Suppressor macrophage (primary cell): ENCODE results near the gene ITGB3.
A peak's percentile ranks its signal among the peaks of the same experiment; 100 is the strongest.

Experiments used
- DNase-seq, 4 experiments: peaks; one replicate each; pipeline ENCODE4 v3.0.0-alpha.2; 2020 to 2022

ITGB3 gene

DNA sequence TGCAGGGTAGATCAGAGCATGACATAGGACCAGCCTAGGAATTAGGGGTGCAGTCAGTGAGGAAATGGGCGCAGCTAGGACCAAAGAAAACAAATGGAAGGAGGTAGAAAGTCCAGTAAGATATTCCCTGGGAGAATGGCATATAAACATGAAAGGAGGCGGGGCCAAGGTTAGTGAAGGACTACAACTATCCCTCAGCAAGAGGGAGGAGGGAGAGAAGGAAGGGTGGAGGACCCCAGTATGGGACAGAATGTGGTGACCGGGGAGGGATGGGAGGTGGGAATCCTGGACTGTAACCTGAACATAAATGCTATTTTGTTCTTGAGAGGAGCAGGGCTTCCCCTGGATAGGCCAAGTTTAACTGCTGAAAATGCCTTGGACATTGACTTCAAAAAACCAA is 22.8 kb downstream of the ITGB3 start:
- DNase-seq = no peak

DNA sequence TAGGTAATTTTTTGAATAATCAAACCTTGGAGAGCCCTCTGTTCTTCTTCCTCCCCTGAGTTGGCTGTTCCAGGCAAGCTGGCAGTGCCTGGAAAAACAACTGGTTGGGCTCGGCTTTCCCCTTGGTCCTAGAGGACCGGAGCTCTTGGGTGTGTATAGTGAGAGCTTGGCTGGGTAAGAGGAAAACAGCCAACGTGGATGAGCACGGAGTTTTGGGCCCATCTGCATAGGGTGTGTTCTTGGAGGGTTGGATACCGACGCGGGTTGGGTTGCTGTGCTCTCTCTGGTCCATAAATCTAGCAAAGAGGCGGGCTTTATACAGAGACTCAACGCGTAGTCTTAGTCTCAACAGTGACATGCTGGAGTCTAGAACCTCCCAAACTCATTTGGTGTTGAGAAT is 23.2 kb downstream of the ITGB3 start:
- peak in 2 of 4 experiments; percentile 11 to 16 for DNase-seq

DNA sequence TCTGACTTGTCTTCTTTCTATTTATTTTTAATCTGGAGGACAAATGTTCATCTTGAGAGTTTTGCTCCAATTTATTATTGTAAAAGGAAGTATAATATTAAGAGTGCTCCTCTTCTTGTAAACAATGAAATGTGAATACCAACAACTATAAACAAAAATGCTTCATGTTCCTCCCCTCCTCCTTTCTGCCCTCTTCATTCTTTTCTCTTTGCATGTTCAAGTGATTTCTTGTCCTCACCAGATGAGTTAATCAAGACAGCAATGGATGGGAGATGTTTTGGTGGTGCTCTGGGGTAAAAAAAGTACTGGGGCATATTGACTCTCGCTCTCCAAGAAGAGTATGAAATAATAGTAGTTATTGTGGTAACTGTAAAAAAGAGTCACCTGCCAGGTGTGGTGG is 24.3 kb downstream of the ITGB3 start:
- no peak for DNase-seq

DNA sequence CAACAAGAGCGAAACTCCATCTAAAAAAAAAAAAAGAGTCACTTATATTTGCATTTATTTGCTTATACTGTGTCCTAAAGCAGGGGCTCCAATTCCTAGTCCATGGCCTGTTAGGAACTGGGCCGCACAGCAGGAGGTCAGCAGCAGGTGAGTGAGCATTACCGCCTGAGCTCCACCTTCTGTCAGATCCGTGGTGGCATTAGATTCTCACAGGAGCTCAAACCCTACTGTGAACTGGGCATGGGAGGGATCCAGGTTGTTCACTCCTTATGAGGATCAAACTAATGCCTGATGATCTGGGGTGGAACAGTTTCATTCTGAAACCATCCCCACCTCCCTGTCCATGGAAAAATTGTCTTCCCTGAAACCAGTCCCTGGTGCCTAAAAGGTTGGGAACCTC is 24.9 kb downstream of the ITGB3 start:
- no peak for DNase-seq

DNA sequence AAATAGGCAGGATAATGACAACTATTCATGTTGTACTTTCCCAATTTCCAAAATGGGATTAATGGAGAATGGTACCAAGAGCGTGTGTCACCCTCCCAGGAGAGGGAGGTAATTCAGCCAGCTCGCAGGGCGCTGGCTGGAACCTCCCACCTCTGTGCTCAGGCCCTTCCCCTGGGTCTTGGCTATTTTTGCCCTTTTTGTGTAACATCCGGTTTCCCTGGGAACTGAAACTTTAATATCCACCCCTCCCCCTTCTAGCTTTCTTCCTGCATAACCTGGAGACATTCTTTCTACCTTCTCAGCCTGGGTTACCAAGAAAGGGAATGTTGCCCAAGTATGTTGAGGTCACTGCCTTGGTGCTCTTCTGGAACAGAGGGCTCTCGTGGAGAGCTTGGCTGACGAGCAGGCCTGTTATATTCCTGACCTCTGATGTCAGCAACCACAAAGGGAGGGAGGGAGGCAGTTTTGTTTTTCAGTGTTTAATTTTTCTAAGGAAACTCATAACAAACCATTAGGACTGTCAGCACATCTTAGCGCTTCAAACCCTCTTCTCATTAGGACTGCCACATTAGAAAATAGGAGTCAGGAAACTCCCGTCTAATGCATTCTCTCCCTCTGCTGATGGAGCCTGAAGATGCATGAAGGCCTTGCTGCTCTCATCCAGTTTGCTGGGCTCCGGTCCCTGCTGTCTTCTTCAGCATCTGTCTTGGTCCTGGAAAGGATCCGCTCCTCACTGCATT is 25.6 kb downstream of the ITGB3 start:
- DNase-seq = peak; percentile 65 to 86 (median 84)

DNA sequence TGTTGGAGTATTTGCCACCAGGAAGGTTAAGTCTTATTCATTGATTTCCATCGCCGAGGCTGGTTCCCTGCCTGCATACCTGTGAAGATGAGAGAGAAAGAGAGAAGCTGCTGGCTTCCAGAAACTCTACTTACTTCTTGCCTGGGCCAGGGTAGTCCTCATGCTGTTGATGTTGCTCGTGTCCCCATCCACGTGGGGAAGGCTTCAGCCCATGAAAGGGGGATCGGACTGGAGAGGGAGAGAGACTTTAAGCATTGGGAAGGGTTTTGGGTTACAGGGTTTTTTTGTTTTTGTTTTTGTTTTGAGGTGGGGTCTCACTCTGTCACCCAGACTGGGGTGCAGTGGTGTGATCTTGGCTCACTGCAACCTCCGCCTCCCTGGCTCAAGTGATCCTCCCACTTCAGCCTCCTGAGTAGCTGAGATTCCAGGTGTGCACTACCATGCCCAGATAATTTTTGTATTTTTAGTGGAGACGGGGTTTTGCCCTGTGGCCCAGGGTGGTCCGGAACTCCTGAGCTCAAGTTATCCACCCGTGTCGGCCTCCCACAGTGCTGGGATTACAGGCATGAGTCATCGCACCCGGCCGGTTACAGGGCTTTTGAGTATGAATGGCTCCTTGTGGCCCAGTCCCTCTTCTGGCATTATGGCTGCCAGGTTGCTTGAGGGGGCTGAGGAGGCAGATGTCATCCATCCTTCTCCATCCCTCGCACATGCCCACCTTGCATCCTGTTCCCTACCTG is 26.6 kb downstream of the ITGB3 start:
- DNase-seq = no peak

DNA sequence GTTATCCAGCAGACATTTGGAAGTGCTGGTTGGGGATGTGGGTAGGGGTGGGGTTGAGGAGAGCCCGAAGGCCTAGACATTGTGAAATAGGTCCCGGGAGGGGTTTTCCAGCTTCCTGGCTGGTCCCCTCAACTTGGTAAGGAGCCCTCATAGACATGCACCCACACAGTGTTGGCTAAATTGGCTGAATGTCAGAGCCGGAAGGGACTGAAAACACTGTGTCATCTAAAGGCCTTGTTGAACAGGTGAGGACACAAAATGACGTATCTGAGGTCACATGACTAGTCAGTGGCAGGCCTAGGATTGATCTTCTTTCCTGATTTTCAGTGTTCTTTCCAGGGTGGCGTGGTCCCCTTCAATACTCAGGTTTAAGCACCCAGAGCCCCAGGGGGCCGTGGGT is 27.6 kb downstream of the ITGB3 start:
- peak; percentile 17 to 43 (median 33) for DNase-seq

DNA sequence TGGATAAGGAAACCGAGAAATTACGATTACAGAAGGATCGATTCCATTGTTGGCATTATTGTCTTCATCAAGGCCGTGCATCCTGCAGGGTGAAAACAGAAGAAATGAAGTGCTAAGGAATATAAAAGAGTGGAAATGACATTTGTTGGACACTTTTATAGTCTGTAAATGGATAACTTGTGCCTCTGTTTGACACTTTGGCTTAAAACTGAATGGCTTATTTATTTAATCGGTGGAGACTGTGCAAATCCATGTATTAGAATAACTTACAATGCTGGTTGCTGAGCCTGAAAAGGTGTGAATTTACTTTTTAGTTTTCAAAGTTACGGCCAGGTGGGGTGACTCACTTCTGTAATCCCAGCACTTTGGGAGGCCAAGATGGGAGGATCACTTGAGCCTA is 31.4 kb downstream of the ITGB3 start:
- DNase-seq = no peak

DNA sequence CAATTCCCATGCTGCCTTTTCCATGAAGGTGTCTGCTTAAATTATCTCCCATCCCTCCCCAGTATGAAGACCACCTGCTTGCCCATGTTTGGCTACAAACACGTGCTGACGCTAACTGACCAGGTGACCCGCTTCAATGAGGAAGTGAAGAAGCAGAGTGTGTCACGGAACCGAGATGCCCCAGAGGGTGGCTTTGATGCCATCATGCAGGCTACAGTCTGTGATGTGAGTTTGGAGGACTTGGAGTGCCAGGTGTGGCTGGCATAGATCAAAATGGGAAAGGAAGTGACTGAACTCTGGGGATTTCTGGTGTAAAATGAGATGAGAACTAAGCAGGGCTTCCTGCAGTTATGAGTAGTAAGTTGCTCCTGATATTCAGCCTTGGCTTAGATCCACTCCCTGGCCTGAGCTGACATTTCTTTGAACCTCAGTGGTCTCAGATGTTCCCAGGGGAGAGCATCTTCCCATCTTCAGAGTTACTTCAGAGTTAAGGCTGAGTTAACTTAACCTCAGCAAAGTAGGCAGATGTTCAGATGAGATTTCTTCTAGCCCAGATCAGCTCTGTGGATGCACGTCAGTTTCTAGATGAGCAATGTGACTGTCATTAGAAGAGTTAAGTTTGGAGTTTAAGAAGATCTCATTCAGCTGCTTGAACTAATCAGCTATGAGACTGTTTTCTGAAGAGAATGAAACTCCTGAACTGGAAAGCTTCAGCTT is 32.7 kb downstream of the ITGB3 start:
- no peak for DNase-seq

DNA sequence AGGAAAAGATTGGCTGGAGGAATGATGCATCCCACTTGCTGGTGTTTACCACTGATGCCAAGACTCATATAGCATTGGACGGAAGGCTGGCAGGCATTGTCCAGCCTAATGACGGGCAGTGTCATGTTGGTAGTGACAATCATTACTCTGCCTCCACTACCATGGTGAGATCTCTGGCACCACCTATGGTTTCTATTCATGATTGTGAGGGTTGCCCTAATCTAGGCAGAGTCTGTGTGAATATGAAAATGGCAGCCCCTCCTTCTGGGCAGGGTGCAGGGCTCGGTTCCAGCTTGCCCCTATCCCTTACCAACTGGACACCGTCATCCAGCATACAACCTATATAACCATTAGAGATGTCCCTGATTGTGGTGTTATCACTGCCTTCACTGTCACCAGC is 33.4 kb downstream of the ITGB3 start:
- DNase-seq = no peak

DNA sequence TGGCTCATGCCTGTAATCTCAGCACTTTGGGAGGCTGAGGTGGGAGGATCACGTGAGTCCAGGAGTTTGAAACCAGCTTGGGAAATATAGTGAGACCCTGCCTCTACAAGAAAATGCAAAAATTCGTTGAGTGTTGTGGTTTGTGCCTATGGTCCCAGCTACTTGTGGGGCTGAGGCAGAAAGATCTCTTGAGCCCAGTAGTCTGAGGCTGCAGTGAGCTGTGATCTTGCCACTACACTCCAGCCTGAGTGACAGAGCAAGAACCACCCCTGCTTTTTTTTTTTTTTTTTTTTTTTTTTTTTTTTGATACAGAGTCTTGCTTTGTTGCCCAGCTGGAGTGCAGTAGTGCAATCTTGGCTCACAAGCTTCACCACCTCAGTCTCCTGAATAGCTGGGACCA is 34.0 kb downstream of the ITGB3 start:
- DNase-seq = no peak

DNA sequence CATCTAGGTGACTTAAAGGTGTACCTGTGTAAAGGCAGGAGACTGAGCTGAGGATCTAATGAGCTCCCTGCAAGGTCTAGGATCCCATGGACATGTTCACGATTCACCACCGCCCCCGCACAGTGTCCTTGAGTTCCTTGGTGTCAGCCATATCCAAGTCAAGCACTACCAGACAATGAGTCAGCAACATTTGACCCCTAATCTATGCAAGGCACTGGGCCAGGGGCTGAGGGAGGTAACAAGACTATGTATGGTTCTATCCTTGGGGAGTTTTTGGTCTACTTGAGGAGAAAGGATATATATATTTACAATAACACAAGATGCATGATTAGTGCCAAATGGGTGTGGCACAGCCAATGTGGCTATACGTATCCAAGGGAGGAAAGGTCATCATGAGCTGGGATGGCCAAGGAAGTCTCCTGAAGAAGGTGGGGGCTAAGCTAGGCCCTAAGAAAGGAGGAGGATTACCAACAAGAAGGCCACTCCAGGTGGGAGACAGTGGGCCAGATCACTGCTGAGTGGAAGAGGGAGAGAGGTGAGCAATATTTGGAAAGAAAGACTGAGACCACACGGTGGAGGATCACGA is 35.0 kb downstream of the ITGB3 start:
- peak; percentile 46 to 64 (median 64) for DNase-seq

DNA sequence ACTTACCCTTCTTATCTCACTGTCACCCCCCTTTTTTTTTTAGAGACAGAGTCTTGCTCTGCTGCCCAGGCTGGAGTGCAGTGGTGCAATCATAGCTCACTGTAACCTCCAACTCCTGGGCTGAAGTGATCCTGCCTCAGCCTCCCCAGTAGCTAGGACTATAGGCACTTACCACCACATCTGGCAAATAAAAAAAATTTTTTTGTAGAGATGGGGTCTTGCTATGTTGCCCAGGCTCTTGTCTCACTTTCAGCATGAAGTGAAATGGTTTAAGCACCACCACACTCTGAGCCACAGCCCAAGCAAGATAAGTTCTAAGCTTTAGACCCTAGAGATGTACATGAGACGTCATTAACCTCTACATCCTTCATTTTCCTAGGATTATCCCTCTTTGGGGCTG is 35.7 kb downstream of the ITGB3 start:
- DNase-seq = no peak

DNA sequence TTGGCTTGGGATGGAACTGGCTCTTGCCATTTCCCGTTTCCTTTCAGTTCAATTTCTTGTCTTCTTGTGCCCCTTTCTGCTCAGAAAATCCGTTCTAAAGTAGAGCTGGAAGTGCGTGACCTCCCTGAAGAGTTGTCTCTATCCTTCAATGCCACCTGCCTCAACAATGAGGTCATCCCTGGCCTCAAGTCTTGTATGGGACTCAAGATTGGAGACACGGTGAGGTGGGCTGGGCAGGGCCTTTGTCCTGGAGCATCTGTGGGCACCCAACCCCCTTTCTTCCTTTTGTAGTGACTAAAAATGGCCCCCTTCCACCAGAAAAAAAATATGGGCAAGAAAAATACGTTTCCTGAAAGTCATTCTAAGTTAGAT is 37.2 kb downstream of the ITGB3 start:
- DNase-seq = no peak

DNA sequence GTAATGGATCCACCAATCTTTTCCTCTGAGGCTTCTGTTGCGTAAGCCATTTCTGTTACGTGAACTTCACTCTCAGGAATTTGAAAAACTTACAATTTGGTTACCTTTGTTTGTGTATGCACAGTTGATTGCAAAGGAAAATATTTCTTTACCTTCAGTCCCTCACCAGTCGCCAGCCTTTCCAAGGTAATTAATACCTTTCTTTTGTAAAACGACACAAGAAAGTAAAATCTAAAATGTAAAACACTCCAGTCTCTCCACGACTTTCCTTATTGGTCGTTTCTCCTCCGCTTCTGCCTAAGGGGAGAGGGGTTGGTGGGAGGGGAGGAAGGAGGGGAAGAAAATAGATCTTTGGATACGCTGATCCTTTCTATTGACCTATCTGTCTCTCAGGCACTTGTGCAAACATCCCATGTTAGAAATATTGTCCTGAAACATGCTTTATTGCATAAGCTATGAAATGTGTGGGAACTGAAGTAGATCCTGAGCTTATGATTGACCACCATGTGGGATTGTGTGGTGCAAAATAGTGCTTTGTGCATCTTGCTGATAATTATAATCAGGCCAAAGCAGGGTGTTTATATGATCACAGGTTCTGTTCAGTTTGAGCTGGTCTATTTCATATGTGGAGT is 37.7 kb downstream of the ITGB3 start:
- no peak for DNase-seq

DNA sequence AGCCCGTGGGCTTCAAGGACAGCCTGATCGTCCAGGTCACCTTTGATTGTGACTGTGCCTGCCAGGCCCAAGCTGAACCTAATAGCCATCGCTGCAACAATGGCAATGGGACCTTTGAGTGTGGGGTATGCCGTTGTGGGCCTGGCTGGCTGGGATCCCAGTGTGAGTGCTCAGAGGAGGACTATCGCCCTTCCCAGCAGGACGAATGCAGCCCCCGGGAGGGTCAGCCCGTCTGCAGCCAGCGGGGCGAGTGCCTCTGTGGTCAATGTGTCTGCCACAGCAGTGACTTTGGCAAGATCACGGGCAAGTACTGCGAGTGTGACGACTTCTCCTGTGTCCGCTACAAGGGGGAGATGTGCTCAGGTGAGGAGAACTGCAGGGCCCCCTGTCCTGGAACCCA is 38.6 kb downstream of the ITGB3 start:
- DNase-seq = no peak

DNA sequence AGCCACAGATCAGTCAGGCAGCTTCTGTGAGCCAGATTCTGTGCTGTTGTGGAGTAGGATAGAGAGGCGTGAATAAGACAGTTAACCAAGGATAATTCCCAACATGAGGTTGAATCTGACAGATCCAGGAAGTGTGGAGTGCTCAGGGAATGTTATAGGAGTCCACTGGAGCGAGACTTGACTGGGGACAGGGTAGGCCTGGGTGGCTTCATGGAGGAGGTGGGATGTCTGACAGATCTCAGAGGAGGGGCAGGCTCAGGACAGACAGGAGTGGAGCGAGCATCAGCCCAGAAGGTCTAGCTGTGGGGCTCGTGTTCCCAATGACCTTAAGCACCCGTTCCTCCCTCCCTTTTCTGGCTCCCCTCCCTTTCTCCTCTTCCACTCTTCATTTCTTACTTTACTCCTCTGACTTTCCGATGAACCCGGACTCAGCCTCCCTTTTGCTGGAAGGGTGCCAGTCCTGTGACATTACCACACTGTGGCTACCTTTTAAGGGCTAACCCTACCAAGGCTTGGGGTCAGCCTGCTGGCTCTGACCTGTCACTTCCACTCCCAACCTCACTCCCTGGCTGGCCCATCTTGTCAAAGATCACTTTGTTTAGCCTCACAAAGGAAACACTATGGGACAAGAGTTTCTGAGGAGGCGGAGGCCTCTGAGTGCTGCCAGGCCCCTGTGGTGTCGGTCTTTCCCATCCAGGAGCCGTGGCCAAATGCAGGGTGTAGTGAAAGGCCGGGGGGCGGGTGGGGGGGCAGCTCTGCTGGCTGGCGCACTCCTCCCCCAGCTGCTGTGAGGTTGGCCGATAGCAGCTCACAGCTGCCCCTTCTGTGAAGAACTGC is 41.6 kb downstream of the ITGB3 start:
- no peak for DNase-seq

DNA sequence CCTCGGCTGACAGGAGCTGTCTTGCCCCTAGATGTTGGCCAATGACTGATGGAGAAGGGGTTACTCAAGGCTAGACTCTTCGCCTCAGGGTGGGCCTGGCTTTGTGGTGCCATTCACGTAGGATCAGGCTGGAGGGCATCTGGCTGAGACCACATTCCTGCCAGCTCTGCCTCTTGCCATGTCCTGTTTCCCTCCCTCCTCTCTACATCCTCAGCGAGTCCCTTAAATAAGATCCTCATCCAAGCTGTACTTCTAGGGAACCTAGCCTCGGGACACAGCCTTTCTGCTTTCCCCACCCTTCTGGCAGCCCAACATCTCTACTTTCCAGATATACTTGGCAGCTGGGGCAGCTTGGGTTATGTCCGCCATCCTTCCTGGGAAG is 42.2 kb downstream of the ITGB3 start:
- no peak for DNase-seq

DNA sequence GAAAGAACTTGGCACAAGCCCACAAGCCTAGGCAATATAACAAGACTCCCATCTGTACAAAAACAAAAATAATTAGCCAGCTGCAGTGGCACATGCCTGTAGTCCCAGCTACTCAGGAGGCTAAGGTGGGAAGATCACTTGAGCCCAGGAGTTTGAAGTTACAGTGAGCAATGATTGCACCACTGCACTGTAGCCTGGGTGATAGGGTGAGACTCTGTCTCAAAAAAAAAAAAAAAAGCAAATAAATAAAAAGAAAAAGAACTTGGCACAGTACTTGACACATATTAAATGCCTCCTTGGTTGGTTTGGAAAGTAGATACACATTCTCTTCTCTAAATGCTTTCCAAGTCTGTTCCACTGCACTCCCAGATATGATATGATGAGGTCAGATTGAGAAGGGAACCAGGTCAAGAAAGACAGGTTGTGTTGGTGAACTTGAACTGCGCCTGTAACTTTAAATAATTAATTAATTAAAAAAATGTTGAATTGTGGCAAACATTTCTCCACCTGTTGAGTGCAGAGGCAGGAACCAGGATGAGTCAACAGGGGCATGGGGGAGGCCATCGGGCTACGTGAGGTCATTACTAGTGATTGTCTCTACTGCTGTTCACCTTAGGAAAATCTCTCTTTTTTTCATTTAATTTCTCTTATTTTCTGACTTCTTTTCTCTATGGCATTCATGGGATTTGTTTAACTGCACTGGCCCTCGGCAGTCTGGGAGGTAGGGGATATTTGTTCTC is 44.2 kb downstream of the ITGB3 start:
- no peak for DNase-seq

DNA sequence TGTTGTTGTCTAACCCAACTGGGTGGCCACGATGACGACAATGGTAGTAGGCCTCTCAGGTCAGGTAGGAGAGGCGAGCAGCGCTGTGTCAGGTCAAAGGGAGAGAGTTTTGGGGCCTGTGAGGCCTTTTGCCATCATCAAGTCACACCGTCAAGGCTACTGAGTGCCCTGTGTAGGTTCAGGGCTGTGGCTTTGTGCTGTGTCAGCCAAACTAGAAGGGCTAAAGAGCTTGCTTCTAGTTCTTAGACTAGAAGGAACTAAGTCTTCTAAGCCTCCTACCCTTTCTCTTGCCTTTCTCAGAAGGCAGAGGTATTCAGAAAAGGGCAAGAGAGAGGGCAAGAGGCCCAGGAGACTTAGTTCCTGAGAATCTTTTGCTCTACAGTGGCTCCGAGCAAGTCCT is 45.1 kb downstream of the ITGB3 start:
- no peak for DNase-seq

DNA sequence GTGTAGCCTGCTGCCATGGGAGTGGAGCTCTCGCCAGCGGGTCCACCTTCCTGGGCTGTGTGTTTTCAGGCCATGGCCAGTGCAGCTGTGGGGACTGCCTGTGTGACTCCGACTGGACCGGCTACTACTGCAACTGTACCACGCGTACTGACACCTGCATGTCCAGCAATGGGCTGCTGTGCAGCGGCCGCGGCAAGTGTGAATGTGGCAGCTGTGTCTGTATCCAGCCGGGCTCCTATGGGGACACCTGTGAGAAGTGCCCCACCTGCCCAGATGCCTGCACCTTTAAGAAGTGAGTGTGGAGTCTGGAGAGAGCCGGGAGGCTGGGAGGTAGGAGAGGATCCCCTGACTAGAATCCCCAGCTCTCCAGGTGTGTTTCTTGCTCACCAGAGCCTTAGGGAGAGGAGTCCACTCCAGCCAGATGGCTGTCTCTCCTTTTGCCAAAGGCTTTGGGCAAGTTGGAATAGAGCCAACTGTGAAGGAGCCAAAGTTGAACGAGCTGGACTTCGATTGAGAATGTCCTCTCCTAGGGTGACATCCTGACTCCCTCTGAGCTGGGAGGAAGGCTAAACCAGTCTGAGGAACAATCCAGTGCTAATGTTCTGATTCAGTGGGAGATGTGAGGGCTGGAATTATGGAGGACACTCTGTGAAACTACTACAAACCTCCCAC is 45.7 kb downstream of the ITGB3 start:
- no peak for DNase-seq
